Breast epithelium (tissue), 4 donors: ENCODE results near the gene NSL1. TPM values are rescaled to one million over a fixed set of nuclear protein-coding genes. Genes with fewer than 3 reads are reported as not detected.

Experiments used
- DNase-seq, 2 donors: peaks; one replicate each; pipeline ENCODE4 v3.0.0-alpha.2; 2019; ENCODE audit warnings: low spot score in 2 of 2
- H3K27ac ChIP-seq, 2 donors: fragments of 200-600 bp; sonication (generic) in 1 of 2; one replicate each; pipeline ENCODE4 v1.5.1; 2016 to 2019; ENCODE audit warnings: mild to moderate bottlenecking in 1 of 2
- H3K27me3 ChIP-seq, 2 donors: fragments of 200-600 bp; sonication (generic) in 1 of 2; one replicate each; pipeline versions ENCODE4 v1.5.1 to v1.6.0; 2017 to 2019; ENCODE audit warnings: control low read depth in 1 of 2, mild to moderate bottlenecking in 1 of 2
- H3K36me3 ChIP-seq: fragments of 200-600 bp; one replicate; pipeline ENCODE4 v1.5.1; 2019
- H3K4me1 ChIP-seq, 2 donors: fragments of 200-600 bp; sonication (generic); one replicate each; pipeline ENCODE4 v1.5.1; 2016 to 2019; ENCODE audit warnings: control low read depth in 1 of 2
- H3K4me3 ChIP-seq, 3 donors: fragments of 200-600 bp; sonication (generic); 1 replicate in 2 of 3; 2 replicates in 1 of 3; pipeline ENCODE4 v1.5.1; 2016 to 2019; ENCODE audit warnings: mild to moderate bottlenecking in 3 of 3, moderate library complexity in 2 of 3
- H3K9me3 ChIP-seq, 2 donors: fragments of 200-600 bp; sonication (generic) in 1 of 2; one replicate each; pipeline ENCODE4 v1.5.1; 2016 to 2019; ENCODE audit warnings: control low read depth in 1 of 2
- POLR2A ChIP-seq: fragments of 450-650 bp; IDR thresholded peaks from one replicate; pipeline ENCODE4 v1.6.1; 2016; ENCODE audit warnings: antibody characterized with exemption, mild to moderate bottlenecking, moderate library complexity
- POLR2AphosphoS5 ChIP-seq, 3 donors: sonication (generic); formaldehyde crosslinking; IDR thresholded peaks; one replicate each; pipeline ENCODE4 v1.6.1; 2017; ENCODE audit warnings: antibody characterized with exemption in 3 of 3
- intact Hi-C: fragments of 100-400 bp; cut with DNase I; formaldehyde crosslinking; loops from one replicate; pipeline ENCODE4 v1.15.1; 2023; ENCODE audit warnings: low total_unique reads
- total RNA-seq, 3 donors: library from RNA; depleted of rRNA; stranded (reverse); fragments of >200 nt; gene quantifications; one replicate each; pipeline ENCODE4 v1.1.0, GENCODE V29; 2016
- TF ChIP-seq, protein P1 (sequence below), 3 donors: fragments of 450-650 bp; IDR thresholded peaks; one replicate each; pipeline ENCODE4 v1.5.1; 2016 to 2017; ENCODE audit warnings: antibody characterized with exemption in 3 of 3, mild to moderate bottlenecking in 3 of 3, moderate library complexity in 3 of 3

Gene NSL1
- total RNA-seq, 3 donors from 2014 or later, result 28.5 to 47.5 (median 44.6) TPM

DNA sequence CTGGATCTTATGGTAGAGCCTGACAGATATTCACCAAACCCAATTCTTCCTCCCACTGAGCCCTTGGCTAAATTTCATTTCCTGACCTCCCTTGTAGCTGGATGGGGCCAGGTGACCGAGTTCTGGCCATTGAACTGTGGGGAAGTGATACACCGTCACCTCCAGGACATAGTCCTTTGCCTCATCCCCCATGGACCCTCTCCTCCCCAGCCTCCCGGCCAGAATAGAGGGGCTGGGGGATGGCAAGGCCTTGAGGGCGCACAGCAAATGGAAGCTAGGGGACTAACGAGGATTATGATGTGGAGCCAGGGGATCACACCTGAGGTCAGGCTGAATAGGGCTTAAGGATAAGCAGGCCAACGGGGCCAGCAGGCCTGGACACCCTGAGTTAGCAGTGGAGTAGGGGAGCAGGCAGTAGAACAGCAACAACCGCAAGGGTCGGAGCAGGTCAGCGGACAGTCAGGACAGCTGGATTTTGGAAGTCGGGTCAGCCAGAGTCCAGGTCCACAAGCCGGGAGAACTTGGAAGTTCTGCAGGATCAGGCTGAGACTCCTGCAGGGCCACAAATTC, 107.0 kb downstream of the NSL1 start:
- H3K36me3 ChIP-seq, result no peaks in the 10 kb centered on the region
- TF ChIP-seq POLR2AphosphoS5 (IDR thresholded peaks at IDR 0.05) (no peak), POLR2A (no peak)
- TF ChIP-seq, protein P1, sequence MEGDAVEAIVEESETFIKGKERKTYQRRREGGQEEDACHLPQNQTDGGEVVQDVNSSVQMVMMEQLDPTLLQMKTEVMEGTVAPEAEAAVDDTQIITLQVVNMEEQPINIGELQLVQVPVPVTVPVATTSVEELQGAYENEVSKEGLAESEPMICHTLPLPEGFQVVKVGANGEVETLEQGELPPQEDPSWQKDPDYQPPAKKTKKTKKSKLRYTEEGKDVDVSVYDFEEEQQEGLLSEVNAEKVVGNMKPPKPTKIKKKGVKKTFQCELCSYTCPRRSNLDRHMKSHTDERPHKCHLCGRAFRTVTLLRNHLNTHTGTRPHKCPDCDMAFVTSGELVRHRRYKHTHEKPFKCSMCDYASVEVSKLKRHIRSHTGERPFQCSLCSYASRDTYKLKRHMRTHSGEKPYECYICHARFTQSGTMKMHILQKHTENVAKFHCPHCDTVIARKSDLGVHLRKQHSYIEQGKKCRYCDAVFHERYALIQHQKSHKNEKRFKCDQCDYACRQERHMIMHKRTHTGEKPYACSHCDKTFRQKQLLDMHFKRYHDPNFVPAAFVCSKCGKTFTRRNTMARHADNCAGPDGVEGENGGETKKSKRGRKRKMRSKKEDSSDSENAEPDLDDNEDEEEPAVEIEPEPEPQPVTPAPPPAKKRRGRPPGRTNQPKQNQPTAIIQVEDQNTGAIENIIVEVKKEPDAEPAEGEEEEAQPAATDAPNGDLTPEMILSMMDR (IDR thresholded peaks at IDR 0.05), result no peak
- no peaks in the 10 kb centered on the region for H3K4me1 ChIP-seq
- no peaks in the 10 kb centered on the region for H3K27me3 ChIP-seq
- no peak for DNase-seq
- intact Hi-C loops, result no loop called here
- no peak overlapping the region for H3K27ac ChIP-seq
- no peaks in the 10 kb centered on the region for H3K9me3 ChIP-seq
- H3K4me3 ChIP-seq, result no peak overlapping the region

DNA sequence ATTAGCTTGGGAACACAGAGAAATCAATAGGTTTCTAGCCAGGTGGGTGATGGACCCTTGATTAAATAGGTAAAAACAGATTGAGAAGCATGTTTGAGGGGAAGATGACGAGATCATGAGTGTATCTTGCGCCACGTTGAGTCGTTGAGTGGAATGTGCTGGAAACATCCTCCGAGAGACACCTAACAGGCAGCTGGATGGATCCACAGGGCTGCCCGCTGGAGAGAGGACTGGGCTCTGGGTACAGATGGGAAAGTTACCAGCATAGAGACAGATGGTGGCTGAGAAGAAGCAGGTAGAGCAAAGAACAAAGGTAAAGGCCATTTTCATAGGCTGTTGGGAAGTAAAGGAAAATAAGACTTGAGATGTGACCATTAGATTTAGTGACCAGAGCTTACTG, 107.5 kb downstream of the NSL1 start:
- Histone ChIP-seq H3K4me1 (no peaks in the 10 kb centered on the region), H3K4me3 (no peak overlapping the region), H3K27ac (no peak overlapping the region), H3K27me3 (no peaks in the 10 kb centered on the region), H3K9me3 (no peaks in the 10 kb centered on the region), H3K36me3 (no peaks in the 10 kb centered on the region)
- DNase-seq, result no peak
- no peak for TF ChIP-seq POLR2A
- TF ChIP-seq POLR2AphosphoS5 (IDR thresholded peaks at IDR 0.05), result no peak
- intact Hi-C loops, result no loop called here

DNA sequence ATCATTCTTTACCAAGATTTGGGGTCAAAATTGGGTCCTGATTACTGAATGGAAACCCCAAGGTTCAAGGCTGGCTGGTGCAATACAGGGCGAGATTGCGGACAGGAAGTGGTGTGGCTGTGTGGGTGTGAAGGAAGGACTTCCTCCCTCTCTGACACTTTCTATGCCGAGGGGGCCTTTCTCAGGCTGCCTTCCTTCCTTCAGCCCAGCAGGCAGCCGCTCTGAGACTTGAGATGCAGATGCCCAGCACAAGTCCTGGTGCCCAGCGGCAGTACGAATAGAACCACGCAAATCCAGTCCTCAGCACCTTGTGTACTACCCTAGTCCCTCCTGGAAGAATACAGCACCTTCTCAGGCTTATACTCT, 108.2 kb downstream of the NSL1 start:
- Histone ChIP-seq H3K9me3 (no peaks in the 10 kb centered on the region), H3K4me1 (no peaks in the 10 kb centered on the region), H3K27ac (no peak overlapping the region), H3K27me3 (no peaks in the 10 kb centered on the region), H3K4me3 (no peak overlapping the region), H3K36me3 (no peaks in the 10 kb centered on the region)
- intact Hi-C loops, result no loop called here
- DNase-seq, result no peak
- TF ChIP-seq, protein P1 (IDR thresholded peaks at IDR 0.05), result no peak
- TF ChIP-seq POLR2AphosphoS5 (IDR thresholded peaks at IDR 0.05) (no peak), POLR2A (no peak)

DNA sequence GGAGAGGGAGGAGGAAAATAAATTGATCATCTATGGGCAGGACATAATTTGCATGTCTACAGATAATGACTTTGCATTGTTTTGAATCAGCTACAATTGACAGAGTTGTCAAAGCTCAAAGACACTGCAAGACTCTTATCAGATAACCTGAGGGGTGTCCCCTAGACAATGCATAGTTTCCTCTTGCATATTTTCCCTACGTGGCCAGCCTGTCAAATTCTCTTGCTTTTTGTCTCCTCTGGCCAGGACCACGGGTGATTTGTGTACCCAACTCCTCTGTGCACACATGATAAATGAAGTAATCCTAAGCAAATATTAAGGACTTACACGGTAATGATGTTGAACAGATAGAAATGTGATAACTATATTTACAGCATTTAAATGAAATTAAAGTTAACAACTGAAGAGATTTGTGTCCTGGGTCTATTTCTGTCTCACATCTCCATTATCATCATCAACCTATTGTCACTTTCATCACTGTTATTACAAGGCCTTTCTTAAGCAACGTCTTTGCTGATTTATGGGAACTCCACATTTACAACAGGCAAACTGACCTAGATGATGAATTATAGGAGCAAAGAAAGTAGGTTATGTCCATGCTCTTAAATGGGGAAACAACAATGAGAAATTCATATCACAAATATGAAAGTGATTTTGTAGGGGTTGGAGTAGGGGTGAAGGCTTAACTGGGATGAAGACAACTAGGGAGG, 110.7 kb downstream of the NSL1 start:
- Histone ChIP-seq H3K36me3 (no peaks in the 10 kb centered on the region), H3K27me3 (no peaks in the 10 kb centered on the region), H3K27ac (no peak overlapping the region), H3K4me3 (no peak overlapping the region), H3K9me3 (no peaks in the 10 kb centered on the region), H3K4me1 (no peaks in the 10 kb centered on the region)
- TF ChIP-seq, protein P1 (IDR thresholded peaks at IDR 0.05), result no peak
- TF ChIP-seq POLR2AphosphoS5 (IDR thresholded peaks at IDR 0.05) (no peak), POLR2A (no peak)
- no peak for DNase-seq
- intact Hi-C loops, result no loop called here

DNA sequence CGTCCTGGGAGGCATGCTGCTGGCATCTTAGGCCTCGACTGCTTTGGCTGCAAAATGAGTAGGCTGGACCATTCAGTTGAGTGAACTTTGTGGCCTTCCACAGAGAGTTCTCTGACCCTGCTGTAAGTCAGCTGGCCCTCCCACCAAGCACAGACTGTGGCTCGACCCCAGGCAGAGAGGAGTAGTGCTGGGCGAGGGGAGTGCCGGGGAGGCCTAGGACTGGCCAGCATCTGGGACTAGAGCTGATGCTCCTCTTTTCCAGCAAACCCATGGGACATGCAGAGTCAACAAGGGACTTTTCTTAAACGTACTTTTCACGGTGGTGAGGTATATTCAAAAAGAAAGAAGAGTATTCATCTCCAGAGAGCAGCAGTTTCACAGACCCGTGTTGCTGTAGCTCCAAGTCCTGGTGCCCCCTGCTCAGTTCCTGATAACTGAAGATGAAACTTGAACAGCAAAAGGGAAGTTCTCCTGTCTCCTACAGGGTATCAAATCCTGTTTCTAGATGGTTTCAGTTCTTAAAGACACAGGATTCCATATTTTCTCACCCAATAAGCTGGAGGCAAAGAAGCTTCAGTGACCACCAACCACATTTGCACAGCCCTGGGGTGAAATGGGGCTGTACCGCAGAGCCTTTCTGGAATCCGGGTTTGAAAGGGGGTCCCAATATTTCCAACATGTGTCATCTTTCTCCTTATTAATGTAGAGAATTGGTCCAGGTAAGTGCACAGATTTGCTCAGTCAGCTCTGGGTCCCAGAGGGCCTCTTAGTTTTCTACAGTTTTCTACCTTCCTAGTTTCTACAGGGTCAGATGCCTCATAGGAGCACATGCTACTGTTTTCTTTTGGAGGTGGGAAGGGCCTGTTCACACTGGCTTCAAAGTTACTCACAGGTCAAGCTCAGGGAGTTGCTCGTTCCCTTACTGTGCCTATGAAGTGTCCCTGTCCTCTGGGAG, 112.8 kb downstream of the NSL1 start:
- intact Hi-C loops, result no loop called here
- Histone ChIP-seq H3K27ac (no peak overlapping the region), H3K9me3 (no peaks in the 10 kb centered on the region), H3K27me3 (no peaks in the 10 kb centered on the region), H3K4me3 (no peak overlapping the region), H3K36me3 (no peaks in the 10 kb centered on the region), H3K4me1 (no peaks in the 10 kb centered on the region)
- no peak for DNase-seq
- TF ChIP-seq, protein P1 (IDR thresholded peaks at IDR 0.05), result no peak
- no peak for TF ChIP-seq POLR2A
- no peak for TF ChIP-seq POLR2AphosphoS5 (IDR thresholded peaks at IDR 0.05)
